NCI-H2227 (cell line): ENCODE data around the gene EEFSEC.

Source experiments
- DNase-seq: peaks from one replicate; lab custom pipeline; 2025; ENCODE audit not compliant: unreplicated experiment; lab: John Stamatoyannopoulos, UW

EEFSEC gene

DNA sequence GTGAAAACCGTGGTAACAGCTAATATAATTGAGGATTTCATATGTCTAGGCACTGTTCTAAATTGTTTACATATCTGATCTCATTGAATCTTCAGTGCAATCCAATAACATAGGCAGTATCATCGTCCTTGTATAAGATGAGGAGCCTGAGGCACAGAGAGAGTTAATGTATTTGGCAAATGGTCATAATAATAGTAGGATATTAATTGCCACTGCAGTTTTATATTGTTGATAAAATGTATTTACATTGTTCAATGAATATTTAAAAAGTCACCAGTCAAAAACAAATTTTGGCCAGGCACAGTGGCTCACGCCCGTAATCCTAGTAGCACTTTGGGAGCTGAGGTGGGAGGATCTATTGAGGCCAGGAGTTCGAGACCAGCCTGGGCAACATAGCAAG, 88.5 kb downstream of the EEFSEC start:
- no peak for DNase-seq

DNA sequence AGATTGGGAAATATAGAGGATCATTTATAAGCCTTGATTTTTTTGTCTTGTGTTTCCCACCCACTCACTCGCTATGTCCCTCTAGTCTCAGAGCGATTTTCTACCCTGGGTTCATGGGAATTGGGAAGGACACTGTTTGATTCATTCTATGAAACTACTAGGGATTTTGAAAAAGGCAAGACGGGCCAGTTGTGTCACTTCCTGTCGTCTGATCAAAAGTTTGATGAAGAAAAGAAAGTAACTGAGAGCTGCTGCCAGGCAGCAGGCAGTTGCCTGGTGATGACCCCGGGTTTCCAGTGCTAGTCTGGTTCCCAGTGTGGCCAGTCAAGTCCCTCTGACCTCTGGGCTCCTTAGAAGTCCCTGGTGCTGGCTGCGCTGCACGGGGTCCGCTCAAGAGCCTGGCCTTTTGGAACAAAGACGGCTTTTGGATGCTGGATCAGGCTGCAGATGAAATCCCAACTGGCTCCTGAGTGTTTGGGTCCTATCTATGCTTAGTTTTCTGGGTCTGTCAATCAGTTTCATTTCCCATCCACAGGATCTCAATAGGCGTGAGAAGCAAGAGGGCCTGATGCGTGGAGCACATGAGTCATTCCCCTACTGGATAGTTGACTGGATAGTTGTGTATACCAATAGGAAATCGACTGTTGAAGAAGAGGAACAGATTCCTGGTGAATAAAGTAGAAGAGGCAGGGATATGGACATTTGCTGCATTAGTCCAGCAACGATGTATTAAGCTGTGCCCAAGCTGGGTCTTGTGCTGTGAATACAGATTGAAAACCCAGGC, 89.7 kb downstream of the EEFSEC start:
- no peak for DNase-seq

DNA sequence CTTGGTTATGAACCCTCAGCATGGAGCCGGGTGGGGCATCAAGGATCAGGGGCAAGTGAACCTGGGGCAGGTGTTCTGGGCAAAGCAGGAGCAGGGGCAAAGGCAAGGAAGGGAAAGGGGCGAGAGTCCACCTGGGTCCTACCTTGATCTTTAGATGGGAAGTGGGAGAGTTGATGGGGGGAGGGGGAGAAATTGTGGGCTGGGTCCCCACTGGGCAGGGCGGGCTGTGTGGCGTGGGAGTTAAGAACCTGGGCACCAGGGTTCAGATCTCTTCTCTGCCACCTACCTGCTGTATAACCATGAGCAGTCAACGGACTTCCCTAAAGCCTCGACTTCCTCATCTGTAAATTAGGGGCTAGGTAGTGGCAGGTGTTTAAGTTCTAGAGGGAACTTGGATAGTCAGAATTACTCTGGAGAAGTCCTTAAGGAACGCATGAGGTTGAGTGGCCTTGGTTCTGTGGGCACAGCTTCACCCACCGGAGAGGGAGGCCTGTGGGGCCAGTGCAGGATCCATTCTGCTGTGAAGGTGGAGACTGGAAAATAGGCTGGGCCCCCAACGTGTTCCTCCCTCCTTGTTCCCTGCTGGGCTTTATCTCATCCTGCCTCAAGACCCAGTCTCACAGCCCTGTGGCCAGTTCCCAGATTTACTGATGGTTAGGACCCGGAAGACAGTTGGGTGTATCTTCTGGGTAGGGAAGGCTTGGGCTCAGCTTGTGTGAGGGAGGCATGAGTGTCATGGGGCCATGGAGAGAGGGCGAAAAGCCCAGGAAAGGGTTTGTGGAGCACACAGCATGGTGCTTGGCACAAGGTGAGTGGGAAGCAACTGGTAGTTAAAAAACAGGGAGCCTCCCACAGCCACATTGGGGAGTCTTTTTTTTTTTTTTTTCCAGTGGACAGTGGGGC, 90.6 kb downstream of the EEFSEC start:
- no peak for DNase-seq

DNA sequence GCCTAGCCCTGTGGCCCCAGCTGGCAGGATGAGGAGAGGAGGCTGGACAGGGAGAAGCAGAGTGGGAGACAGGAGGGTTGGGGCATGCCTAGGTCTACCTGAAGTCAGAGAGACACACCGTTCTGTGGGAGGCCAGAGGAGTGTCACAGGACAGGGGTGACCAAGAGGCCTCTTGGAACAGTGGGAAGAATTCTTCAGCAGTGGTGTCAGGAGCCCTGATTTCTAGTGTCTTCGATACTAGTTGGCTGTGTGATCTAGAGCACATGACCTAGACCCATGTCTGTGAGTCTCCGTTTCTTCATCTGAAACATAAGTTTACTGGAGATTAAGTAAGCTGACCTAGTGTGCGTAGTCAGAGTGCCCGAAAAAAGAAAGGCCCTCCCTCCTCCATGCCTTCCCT, 92.2 kb downstream of the EEFSEC start:
- DNase-seq: no peak

- DNase-seq: no peak
Measured at GRCh38 chr3:128247666-128248409, 94.6 kb downstream of the EEFSEC start.

- no peak for DNase-seq
Measured at GRCh38 chr3:128252083-128252482, 98.8 kb downstream of the EEFSEC start.

- no peak for DNase-seq
Measured at GRCh38 chr3:128253150-128253549, 99.9 kb downstream of the EEFSEC start.

- DNase-seq: no peak
Measured at GRCh38 chr3:128254066-128254590, 100.8 kb downstream of the EEFSEC start.

DNA sequence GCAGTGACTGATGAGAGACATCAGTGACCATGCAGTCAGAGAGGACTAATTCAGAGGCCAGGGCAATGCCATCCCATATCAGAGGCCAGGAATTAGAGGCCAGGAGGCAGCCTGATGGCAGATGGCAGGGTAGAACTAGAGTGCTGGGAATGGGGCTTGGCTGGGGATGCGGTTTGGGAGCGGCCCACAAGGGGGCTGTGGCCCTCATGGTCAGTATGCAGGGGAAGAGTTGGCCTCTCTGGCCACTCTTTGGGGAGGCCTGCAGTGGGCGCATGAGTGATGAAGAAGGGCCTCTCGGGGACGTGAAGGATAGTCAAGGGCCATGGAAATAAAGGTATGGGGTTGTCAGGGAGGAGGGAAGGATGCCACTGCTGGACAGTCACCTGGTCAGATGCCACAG, 101.7 kb downstream of the EEFSEC start:
- no peak for DNase-seq

DNA sequence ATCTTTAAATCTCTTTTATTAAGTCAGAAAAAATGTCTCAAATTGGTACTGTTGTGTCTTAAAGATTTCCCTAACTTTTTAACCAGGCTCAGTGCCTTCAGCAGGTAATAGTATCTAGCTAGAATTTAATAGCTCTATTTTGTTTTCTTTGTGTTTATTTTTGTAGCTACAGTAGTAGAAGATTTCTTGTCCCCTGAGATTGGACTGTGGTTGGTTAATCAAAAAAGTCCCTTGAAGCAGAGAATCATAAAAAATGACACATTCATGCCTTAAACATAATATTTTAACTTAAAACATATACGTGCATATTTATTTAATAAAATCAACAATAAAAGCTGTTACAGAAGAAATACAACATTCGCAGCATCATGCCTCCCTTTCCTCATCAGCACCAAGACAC, 102.8 kb downstream of the EEFSEC start:
- no peak for DNase-seq

GRCh38 chr3:128257632-128258031, 104.4 kb downstream of the EEFSEC start:
- no peak for DNase-seq

GRCh38 chr3:128260275-128260674, 107.0 kb downstream of the EEFSEC start:
- DNase-seq: no peak

DNA sequence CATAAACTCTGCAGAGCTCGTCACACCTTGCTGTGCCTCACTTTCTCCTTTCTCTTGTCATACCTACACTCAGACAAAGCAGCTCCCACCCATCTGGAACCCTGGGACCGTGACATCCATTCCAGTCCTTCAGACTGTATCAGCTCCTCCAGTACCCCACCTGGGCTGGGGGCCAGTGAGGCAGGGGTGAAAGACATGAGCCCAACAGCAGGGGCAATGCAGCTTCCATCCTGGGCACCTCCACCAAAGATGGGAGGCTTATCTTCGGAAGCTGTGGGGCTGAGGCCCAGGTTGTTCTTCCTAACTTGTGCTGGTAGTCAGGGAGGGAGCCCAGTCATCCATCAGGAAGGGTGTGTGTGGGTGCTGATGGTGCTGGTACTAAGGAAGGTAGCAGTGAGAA, 109.2 kb downstream of the EEFSEC start:
- no peak for DNase-seq

GRCh38 chr3:128263118-128263517, 109.8 kb downstream of the EEFSEC start:
- DNase-seq: no peak

DNA sequence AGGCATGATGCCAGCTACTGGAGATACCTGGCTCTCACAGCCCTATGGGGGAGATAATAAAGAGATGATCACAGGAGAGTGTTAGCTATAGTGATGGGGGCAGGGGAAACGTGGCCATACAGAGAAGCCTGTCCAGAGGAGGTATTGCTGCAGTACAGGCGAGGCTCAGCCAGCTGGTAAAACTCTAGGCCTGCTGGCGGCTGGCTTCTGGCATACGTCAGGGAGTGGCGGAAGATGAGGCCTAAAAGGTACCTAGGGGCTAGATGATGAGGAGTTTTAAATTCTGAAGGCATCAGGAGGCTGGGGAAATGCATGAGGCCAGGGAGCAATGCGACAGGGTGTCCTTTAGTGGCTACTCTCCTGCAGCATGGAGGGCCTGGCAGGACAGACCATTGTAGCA, 110.7 kb downstream of the EEFSEC start:
- no peak for DNase-seq

DNA sequence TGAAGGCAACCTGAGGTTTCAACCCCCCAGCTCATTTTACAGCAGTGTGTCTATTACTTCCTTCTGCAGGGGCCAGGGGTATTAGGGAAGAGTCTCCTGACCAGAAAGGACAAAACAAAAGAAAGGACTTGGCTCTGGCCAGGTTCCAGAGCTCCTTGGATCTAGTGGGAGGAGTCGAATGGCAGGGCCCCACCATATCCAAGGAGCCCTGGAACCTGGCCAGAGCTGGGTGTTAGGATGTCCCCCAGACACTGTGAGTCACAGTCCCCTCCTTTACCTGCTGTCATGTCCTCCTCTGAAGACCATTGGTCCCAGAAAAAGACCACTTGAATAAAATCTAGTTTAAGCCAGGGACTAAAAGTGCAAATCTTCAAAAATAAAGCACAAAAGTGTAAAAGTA, 113.2 kb downstream of the EEFSEC start:
- no peak for DNase-seq

DNA sequence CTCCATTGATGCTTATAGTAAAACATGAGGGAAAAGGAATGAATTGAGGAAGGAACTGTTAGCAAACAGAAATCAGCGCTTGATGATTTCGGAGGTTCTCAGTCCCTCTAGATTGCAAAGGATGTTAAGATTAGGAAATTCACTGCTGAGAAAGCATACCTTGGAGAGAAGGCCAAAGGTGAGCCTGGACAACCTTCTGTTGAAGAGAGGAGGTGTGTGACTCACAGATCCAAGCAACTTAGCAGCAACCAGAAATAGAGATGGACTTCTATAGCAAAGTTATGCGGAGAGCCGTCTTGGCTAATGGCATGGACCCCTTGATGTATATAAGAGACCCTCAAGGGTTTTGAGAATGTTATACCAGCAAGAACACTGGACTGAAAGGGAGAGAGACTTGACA, 114.3 kb downstream of the EEFSEC start:
- DNase-seq: no peak

GRCh38 chr3:128269006-128269775, 115.9 kb downstream of the EEFSEC start:
- no peak for DNase-seq

DNA sequence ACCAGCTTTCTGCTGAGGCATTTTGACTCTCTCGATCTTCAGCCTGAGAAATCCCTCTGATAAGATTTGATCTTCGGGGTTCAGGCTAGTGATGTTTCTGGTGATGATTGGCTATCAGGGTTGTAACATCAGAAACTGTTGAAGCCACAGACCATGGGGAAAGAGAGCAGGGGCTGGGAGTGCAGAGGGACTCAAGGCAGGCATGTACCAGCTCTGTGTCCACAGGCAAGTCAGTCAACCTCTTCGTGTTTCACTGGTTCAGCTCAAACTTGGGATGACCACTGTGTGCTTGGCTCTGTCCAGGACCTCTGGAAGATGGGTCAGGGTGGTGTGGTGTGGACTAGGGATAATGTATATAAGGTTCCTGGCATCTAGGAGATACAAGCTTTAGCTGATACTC, 116.5 kb downstream of the EEFSEC start:
- no peak for DNase-seq
